OCI-LY1 (cell line): ENCODE results near the gene SSBP3.

ENCODE experiments used
- CTCF ChIP-seq: fragments of 200-600 bp; sonication (generic), shearing (Covaris generic); IDR thresholded peaks from 2 replicates; pipeline ENCODE4 v1.5.1; 2017; ENCODE audit warnings: mild to moderate bottlenecking, antibody characterized with exemption, low read length, moderate library complexity, mixed read lengths
- EZH2 ChIP-seq: fragments of 200-600 bp; sonication (generic), shearing (Covaris generic); IDR thresholded peaks from 2 replicates; pipeline ENCODE4 v1.8.0; 2017; ENCODE audit warnings: borderline replicate concordance, mixed run types, mild to moderate bottlenecking, antibody characterized with exemption, low read length, moderate library complexity, mixed read lengths

GRCh38 chr1:54385727-54386022, 20.5 kb downstream of the SSBP3 start:
- TF ChIP-seq CTCF: no peak
- TF ChIP-seq EZH2: no peak
